ENCODE data around the gene FMN1.

Gene FMN1

DNA sequence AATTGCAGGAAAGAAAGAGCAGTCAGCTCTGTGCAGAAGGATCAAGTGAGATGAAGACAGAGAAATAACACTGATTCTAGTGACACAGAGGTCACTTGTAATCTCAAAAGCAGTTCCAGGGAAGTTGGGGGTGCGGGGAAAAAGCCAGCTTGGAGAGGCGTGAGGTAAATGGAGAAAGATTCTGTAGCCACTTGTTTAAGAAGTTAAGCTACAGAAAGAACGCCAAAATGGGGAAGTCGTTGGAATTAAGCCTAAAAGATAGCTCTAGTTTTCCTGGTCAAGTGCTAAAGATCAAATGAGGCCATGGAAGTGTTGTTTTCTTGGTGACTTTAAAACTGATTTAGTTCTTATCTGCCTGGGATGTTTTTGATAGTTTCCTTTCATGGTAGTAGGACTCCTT is 324.7 kb downstream of the FMN1 start:
- no peaks in the 10 kb centered on the region for H3K4me1 ChIP-seq (ENCODE audit: low read depth, poor library complexity, severe bottlenecking)
- H3K4me2 ChIP-seq: no peak overlapping the region
- no peak overlapping the region for H3K27ac ChIP-seq

DNA sequence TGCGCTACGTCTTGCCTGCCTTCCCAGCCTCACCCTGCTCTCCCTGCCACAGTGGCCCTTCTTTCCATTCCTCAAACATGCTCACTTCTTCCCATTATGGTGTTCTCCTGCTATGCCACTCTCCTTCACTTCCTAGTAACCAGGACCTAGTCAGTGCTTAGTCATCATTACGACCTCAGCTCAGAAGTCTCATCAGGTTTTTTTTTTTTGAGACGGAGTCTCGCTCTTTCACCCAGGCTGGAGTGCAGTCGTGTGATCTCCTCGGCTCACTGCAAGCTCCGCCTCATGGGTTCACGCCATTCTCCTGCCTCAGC is 327.2 kb downstream of the FMN1 start:
- Histone ChIP-seq H3K9ac (no peak overlapping the region), H2AFZ (ENCODE audit: low read depth) (no peak overlapping the region), H3K27me3 (ENCODE audit: insufficient read depth, low read depth) (no peaks in the 10 kb centered on the region), H3K4me1 (ENCODE audit: low read depth, poor library complexity, severe bottlenecking) (peaks cover 22% of the 10 kb centered on the region), H3K79me2 (ENCODE audit: insufficient read depth, low read depth) (no peaks in the 10 kb centered on the region), H4K20me1 (ENCODE audit: insufficient read depth) (no peaks in the 10 kb centered on the region), H3K27ac (no peak overlapping the region), H3K4me2 (no peak overlapping the region), H3K36me3 (ENCODE audit: insufficient read depth) (no peaks in the 10 kb centered on the region), H3K4me3 (IDR thresholded peaks at IDR 0.05; ENCODE audit: insufficient read depth, low read depth, low read length) (no peak overlapping the region)
- TF ChIP-seq CTCF (conservative IDR thresholded peaks at IDR 0.05; ENCODE audit: low read depth, low read length): no peak

More for the DNA sequence above, 324.7 kb downstream of the FMN1 start:
- no peak for TF ChIP-seq CTCF (conservative IDR thresholded peaks at IDR 0.05; ENCODE audit: low read depth, low read length)
- Histone ChIP-seq H3K4me3 (IDR thresholded peaks at IDR 0.05; ENCODE audit: insufficient read depth, low read depth, low read length) (no peak overlapping the region), H3K79me2 (ENCODE audit: insufficient read depth, low read depth) (no peaks in the 10 kb centered on the region), H4K20me1 (ENCODE audit: insufficient read depth) (no peaks in the 10 kb centered on the region), H3K27me3 (ENCODE audit: insufficient read depth, low read depth) (no peaks in the 10 kb centered on the region), H2AFZ (ENCODE audit: low read depth) (no peak overlapping the region), H3K36me3 (ENCODE audit: insufficient read depth) (no peaks in the 10 kb centered on the region), H3K9ac (no peak overlapping the region)

DNA sequence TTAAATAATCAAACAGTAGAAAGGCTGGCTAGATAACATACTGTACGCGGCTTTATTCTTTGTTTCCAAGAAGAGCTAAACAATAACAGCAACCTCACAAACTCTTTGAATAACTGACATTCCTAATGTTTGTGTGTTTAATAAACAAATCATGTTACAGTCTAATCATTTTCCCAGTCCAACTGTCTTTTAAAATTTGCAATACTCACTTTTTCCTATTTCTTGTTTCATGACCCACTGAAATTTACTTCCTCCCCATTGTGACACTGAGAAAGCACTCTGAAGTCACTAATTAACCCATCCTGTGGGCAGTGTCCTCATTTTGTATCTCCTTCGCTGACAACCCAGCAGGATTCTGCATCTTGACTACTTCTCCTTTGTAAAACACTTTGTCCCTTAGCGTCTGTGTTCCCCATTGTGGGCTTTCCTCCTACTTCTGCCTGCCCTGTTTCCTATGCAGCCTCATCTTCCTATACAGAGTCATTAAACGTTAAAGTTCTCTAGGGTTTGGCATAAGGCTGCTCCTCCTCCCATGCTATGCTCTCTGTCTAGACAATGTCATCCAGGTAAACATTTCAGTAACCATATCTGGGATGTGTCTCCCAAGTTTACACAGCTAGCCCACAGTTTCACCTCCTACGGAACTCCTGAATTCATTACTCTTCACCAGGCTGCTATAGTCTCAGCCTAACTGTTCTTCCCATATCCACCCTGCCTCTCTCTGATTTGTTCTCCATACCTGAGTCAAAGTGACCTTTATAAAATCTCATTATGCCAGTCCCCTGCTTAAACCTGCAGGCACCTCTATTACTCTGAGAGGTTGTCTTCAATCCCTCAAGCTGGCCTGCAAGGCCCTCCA is 327.8 kb downstream of the FMN1 start:
- Histone ChIP-seq H3K9ac (no peak overlapping the region), H3K36me3 (ENCODE audit: insufficient read depth) (no peaks in the 10 kb centered on the region), H3K4me2 (no peak overlapping the region), H3K79me2 (ENCODE audit: insufficient read depth, low read depth) (no peaks in the 10 kb centered on the region), H3K4me1 (ENCODE audit: low read depth, poor library complexity, severe bottlenecking) (peaks cover 28% of the 10 kb centered on the region), H3K4me3 (IDR thresholded peaks at IDR 0.05; ENCODE audit: insufficient read depth, low read depth, low read length) (no peak overlapping the region), H3K27me3 (ENCODE audit: insufficient read depth, low read depth) (no peaks in the 10 kb centered on the region), H2AFZ (ENCODE audit: low read depth) (no peak overlapping the region), H3K27ac (no peak overlapping the region), H4K20me1 (ENCODE audit: insufficient read depth) (no peaks in the 10 kb centered on the region)
- no peak for TF ChIP-seq CTCF (conservative IDR thresholded peaks at IDR 0.05; ENCODE audit: low read depth, low read length)

GRCh38 chr15:32864841-32865240 is 329.7 kb downstream of the FMN1 start:
- Histone ChIP-seq H4K20me1 (ENCODE audit: insufficient read depth) (no peaks in the 10 kb centered on the region), H3K27ac (no peak overlapping the region), H3K9ac (no peak overlapping the region), H2AFZ (ENCODE audit: low read depth) (no peak overlapping the region), H3K4me1 (ENCODE audit: low read depth, poor library complexity, severe bottlenecking) (peaks cover 42% of the 10 kb centered on the region), H3K4me2 (no peak overlapping the region), H3K79me2 (ENCODE audit: insufficient read depth, low read depth) (no peaks in the 10 kb centered on the region), H3K27me3 (ENCODE audit: insufficient read depth, low read depth) (no peaks in the 10 kb centered on the region), H3K4me3 (IDR thresholded peaks at IDR 0.05; ENCODE audit: insufficient read depth, low read depth, low read length) (no peak overlapping the region), H3K36me3 (ENCODE audit: insufficient read depth) (no peaks in the 10 kb centered on the region)
- no peak for TF ChIP-seq CTCF (conservative IDR thresholded peaks at IDR 0.05; ENCODE audit: low read depth, low read length)
